ENCODE measurements around the gene SHROOM2.
"Not testable (repeated sequence)": the region's sequence is repeated elsewhere in the genome, so short reads cannot be mapped to it uniquely, and the experiment has no call there.

Gene SHROOM2

GRCh38 chrX:9832811-9833210 is 46.6 kb downstream of the SHROOM2 start:
- DNase-seq (ENCODE audit: low read depth in 3 of 3, low spot score in 1 of 3): no peak

GRCh38 chrX:9835585-9836210 is 49.5 kb downstream of the SHROOM2 start:
- DNase-seq (ENCODE audit: low read depth in 3 of 3, low spot score in 1 of 3): no peak

DNA sequence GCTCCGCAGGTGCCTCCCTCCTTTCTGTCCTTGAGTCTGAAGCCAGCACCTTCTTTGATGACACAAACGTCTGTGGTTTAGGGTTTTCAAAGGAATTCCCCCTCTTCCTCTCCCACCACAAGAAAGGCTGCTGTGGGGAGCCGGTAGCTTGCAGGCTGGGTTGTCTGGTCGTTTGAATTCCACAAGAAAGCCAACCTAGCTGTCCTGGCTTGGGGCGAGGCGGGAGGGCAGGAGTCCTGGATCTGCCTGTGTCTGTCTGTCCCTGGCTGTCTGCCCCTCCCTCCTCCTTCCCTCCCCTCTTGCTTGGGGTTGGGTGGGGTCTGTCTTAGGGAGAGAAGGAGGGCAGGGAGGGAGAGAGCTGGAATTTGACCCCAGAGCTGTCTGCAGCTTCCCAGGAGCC is 56.3 kb downstream of the SHROOM2 start:
- no peak for DNase-seq (ENCODE audit: low read depth in 3 of 3, low spot score in 1 of 3)

- no peak for DNase-seq (ENCODE audit: low read depth in 3 of 3, low spot score in 1 of 3)
Observed at GRCh38 chrX:9844936-9845577, 58.8 kb downstream of the SHROOM2 start.

DNA sequence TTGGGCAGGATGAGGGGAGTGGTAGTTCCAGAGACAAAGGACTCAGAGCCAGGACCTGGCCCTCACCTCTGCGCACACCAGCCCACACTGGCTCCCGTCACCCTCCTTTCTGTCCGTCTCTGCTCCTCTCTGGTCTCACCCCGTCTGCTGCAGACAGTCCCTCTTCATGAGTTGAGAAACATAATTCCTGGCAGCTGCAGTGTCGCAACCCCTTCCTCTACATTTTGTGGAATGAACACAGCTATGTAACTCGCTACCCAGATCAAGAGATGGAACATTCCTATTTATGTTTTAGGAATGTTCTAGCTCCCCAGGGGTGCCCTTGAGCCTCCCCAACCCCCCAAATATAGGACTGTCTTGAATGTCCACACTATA is 59.3 kb downstream of the SHROOM2 start:
- no peak for DNase-seq (ENCODE audit: low read depth in 3 of 3, low spot score in 1 of 3)

DNA sequence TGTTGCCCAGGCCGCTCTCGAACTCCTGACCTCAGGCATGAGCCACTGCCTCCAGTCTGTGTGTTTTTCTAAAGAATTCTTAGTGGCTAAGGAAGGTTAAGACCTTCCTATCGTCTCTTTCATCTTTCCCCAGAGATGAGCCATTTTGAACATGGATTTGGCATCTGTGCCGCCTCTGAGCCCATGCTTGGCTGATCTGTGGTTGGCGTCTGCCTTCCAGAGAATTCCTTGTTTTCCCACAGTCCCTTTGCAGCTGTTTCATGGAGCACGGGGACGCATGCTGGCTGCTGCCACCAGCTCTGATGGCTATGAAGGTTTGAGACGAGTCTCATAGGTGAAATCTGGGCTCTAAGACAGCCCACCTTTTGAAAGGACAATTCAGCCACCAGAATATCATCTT is 60.4 kb downstream of the SHROOM2 start:
- DNase-seq (ENCODE audit: low read depth in 3 of 3, low spot score in 1 of 3): no peak

GRCh38 chrX:9847071-9847470 is 60.8 kb downstream of the SHROOM2 start:
- no peak for DNase-seq (ENCODE audit: low read depth in 3 of 3, low spot score in 1 of 3)

- no peak for DNase-seq (ENCODE audit: low read depth in 3 of 3, low spot score in 1 of 3)
Observed at GRCh38 chrX:9848718-9849479, 62.7 kb downstream of the SHROOM2 start.

DNA sequence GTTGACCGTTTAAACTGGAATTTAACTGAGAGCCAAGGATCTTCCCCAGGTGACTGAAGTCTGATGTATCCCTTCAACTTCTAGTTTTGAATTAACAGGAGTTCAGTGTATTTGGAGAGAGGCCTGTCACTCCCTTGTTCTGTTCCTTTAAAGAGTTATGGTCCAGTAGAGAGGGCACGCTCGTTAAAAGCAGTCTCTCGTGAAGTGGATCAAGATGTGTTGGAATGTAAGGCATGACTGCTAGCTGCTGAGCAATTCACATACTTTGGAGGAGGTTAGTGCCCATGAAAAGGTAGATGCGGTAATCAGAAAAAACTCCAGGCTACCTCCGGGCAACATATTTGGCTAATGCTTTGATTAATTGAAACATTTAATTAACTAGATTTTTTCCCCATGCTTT is 65.7 kb downstream of the SHROOM2 start:
- no peak for DNase-seq (ENCODE audit: low read depth in 3 of 3, low spot score in 1 of 3)

DNA sequence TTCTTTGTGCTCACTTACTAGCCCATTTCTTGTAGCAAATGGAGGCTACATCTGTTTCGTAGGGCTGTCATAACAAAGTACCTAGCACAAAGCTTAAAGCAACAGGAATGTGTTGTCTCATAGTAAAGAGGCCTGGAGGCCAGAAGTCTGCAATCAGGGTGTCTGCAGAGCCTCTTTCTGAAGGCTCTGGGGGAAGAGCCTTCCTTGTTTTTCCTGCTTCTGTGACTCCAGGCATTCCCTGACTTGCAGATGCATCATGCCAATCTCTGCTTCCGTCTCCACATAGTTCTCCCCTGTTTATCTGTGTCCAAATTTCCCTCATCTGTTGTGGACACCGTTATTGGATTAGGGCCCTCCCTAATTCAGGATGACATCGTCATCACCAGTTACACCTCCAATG is 67.1 kb downstream of the SHROOM2 start:
- no peak for DNase-seq (ENCODE audit: low read depth in 3 of 3, low spot score in 1 of 3)

- DNase-seq (ENCODE audit: low read depth in 3 of 3, low spot score in 1 of 3): no peak
Observed at GRCh38 chrX:9855561-9856283, 69.5 kb downstream of the SHROOM2 start.

DNA sequence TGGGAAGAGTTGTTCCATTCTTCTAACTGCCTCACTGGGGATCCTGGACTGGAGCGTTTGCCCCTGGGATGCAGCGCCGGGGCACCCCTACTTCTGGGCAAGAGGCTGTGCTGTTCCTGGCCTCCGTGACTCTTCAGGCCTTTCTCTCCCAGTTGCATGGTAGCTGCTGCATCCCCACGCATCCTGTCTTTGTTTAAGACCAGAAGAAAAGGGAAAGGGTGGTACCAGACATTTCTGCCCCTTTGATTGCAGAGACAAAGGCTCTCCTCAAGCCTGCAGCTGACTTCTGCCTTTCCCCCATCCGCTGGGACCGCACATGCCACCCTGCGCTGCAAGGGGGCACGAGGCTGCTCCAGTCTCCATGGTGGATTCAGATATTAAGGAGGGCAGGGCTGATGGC is 70.4 kb downstream of the SHROOM2 start:
- no peak for DNase-seq (ENCODE audit: low read depth in 3 of 3, low spot score in 1 of 3)

- DNase-seq (ENCODE audit: low read depth in 3 of 3, low spot score in 1 of 3): no peak
Observed at GRCh38 chrX:9857575-9858474, 71.6 kb downstream of the SHROOM2 start.

DNA sequence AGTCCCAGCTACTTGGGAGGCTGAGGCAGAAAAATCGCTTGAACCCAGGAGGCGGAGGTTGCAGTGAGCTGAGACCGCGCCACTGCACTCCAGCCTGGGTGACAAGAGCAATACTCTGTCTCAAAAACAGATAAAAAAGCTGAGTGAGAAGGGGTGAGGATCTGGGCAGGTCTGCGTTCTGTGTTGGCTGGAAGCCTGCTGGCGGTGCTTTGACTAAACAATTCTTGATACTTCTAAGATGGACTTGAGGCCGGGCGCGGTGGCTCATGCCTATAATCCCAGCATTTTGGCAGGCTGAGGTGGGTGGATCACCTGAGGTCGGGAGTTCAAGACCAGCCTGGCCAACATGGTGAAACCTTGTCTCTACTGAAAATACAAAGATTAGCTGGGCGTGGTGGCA is 72.5 kb downstream of the SHROOM2 start:
- DNase-seq (ENCODE audit: low read depth in 3 of 3, low spot score in 1 of 3): not testable (repeated sequence)

DNA sequence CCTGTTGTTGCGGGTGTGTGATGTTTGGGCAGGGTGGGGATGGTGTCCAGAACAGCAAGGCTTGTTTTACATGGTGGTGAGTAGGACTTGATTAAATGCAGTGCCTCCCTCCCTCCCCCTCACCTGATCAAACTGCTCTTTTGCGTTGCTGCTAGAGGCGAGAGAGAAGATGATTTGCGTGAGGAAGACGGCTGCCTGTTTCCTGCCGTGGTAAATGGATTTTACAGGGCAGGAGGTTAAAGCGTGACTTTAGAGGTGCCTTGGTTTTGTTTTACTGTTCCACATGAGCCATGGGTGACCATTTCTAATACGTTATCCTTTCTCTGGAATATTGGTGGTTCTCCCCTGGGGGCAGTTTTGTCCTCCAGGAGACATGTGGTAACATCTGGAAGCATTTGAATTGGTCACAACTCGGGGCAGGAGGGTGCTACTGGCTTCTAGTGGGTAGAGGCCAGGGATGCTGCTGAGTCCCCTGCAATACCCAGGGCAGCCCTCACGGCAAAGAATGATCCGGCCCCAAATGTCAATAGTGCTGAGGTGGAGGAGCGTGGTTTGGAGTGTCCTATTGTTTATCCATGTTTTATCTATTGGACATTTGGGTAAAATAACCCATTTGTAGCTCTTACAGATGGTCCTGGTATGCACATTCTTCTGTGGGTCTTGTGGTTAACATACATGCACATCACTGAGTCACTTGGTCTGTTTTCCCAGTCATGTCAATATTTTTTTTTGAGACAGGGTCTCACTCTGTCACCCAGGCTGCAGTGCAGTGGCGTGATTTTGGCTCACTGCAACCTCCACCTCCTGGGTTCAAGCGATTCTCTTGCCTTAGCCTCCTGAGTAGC is 73.7 kb downstream of the SHROOM2 start:
- DNase-seq (ENCODE audit: low read depth in 3 of 3, low spot score in 1 of 3): no peak

DNA sequence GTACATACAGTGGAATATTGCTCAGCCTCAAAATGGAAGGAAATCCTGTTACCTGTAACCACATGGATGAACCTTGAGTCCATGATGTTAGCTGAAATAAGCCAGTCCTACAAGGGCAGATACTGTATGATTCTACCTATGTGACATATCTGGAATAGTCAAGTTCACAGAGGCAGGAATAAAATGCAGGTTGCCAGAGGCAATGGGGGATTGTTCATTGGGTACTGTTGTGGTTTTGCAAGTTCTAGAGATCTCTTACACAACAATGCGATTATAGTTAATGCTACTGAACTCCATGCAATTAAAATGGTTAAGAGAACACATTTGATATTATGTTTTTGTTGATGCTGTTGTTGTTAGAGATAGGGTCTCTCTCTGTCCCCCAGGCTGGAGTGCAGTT is 74.6 kb downstream of the SHROOM2 start:
- no peak for DNase-seq (ENCODE audit: low read depth in 3 of 3, low spot score in 1 of 3)

GRCh38 chrX:9861711-9862110 is 75.5 kb downstream of the SHROOM2 start:
- no peak for DNase-seq (ENCODE audit: low read depth in 3 of 3, low spot score in 1 of 3)

DNA sequence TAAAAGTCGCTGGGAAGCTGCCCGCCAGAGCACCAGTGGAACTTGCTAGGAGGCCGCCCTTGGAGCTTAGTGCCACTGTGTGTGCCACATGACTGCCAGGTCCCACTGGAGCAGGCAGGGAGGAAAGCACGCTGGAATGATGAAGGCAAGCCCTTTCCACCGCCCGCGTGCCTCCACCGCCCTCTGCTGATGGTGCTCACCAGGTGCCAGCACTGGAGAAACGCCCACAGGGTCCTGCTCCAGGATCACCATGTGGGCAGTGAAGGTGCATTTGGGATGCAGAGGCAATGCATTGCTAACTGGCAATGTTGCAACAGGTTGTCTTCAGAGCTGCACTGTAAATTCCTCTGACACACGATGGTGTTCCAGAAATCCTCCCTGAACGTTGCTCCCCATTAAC is 76.3 kb downstream of the SHROOM2 start:
- no peak for DNase-seq (ENCODE audit: low read depth in 3 of 3, low spot score in 1 of 3)

- no peak for DNase-seq (ENCODE audit: low read depth in 3 of 3, low spot score in 1 of 3)
Observed at GRCh38 chrX:9862953-9863352, 76.7 kb downstream of the SHROOM2 start.

- no peak for DNase-seq (ENCODE audit: low read depth in 3 of 3, low spot score in 1 of 3)
Observed at GRCh38 chrX:9864011-9864410, 77.8 kb downstream of the SHROOM2 start.
